Measurements from ENCODE around the gene MSL3.

MSL3 gene

GRCh38 chrX:11813341-11813740 is 55.3 kb downstream of the MSL3 start:
- no peak for DNase-seq (ENCODE audit: low read depth in 2 of 2)
- H3K4me3 ChIP-seq (replicated peaks in 1 of 2; ENCODE audit: low read depth in 2 of 2, low read length in 2 of 2), result no peak overlapping the region
- TF ChIP-seq, protein P1, sequence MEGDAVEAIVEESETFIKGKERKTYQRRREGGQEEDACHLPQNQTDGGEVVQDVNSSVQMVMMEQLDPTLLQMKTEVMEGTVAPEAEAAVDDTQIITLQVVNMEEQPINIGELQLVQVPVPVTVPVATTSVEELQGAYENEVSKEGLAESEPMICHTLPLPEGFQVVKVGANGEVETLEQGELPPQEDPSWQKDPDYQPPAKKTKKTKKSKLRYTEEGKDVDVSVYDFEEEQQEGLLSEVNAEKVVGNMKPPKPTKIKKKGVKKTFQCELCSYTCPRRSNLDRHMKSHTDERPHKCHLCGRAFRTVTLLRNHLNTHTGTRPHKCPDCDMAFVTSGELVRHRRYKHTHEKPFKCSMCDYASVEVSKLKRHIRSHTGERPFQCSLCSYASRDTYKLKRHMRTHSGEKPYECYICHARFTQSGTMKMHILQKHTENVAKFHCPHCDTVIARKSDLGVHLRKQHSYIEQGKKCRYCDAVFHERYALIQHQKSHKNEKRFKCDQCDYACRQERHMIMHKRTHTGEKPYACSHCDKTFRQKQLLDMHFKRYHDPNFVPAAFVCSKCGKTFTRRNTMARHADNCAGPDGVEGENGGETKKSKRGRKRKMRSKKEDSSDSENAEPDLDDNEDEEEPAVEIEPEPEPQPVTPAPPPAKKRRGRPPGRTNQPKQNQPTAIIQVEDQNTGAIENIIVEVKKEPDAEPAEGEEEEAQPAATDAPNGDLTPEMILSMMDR (IDR thresholded peaks at IDR 0.05; ENCODE audit: low read depth, low read length), result no peak

Data from cardiac fibroblast (primary cell).